ENCODE results near the gene VWC2L. TPM values are rescaled to one million over a fixed set of nuclear protein-coding genes. Genes with fewer than 3 reads are reported as not detected.

The VWC2L gene
- total and polyA plus RNA-seq, 2 donors (not counting 3 experiments of a cell fraction or from before 2014, with no cell fraction given), result not detected

DNA sequence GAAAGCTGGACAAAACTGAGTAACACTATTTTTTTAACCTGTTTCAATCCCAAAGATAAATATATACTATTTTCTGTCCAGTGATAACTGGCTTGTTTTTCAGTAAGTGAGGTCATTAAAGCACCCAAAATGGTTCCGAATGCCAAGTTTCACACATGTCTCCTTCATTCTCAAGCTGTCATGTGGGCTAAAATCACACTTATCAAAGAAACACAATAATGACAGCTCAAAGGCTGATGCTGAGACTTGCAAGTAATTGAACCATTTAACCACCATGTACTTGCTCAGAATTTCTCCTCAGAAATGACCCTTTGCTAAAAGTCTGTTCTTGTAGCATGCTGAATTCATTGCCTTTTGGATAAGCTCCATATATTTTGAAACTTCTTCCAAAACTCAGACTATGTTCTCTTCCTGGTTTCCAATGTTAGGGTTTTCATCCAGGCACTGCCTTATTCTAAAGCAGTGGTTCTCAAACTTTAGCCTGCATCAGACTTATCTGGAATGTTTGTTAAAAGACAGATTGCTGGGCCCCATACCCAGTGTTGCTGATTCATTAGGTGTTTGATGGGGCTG, 149.8 kb downstream of the VWC2L start:
- no peak overlapping the region for H3K27ac ChIP-seq (ENCODE audit: insufficient read depth, low read depth, low read length)
- no peaks in the 10 kb centered on the region for H3K9me3 ChIP-seq (replicated peaks; ENCODE audit: control insufficient read depth, insufficient read depth, low read length)
- no peak overlapping the region for H3K4me2 ChIP-seq (ENCODE audit: insufficient read depth, low read length)
- H3K27me3 ChIP-seq (ENCODE audit: control insufficient read depth in 2 of 2, insufficient read depth in 2 of 2, low read length in 2 of 2), result no peaks in the 10 kb centered on the region
- TF ChIP-seq, protein P1, sequence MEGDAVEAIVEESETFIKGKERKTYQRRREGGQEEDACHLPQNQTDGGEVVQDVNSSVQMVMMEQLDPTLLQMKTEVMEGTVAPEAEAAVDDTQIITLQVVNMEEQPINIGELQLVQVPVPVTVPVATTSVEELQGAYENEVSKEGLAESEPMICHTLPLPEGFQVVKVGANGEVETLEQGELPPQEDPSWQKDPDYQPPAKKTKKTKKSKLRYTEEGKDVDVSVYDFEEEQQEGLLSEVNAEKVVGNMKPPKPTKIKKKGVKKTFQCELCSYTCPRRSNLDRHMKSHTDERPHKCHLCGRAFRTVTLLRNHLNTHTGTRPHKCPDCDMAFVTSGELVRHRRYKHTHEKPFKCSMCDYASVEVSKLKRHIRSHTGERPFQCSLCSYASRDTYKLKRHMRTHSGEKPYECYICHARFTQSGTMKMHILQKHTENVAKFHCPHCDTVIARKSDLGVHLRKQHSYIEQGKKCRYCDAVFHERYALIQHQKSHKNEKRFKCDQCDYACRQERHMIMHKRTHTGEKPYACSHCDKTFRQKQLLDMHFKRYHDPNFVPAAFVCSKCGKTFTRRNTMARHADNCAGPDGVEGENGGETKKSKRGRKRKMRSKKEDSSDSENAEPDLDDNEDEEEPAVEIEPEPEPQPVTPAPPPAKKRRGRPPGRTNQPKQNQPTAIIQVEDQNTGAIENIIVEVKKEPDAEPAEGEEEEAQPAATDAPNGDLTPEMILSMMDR (IDR thresholded peaks at IDR 0.05; ENCODE audit: extremely low read depth in 1 of 2, insufficient read depth in 1 of 2, low read depth in 1 of 2, low read length in 2 of 2), result no peak
- TF ChIP-seq FOS (IDR thresholded peaks at IDR 0.05; ENCODE audit: borderline replicate concordance, insufficient read depth, low read length) (no peak), GATA2 (IDR thresholded peaks at IDR 0.05; ENCODE audit: insufficient read depth, insufficient read length, low read depth, low read length) (no peak), EZH2 (IDR thresholded peaks at IDR 0.05; ENCODE audit: borderline replicate concordance, low read depth, low read length, severe bottlenecking) (no peak), MYC (IDR thresholded peaks at IDR 0.05; ENCODE audit: low read depth, low read length) (no peak), POLR2AphosphoS5 (IDR thresholded peaks at IDR 0.05; ENCODE audit: insufficient read depth, low read depth, low read length) (no peak), JUN (IDR thresholded peaks at IDR 0.05; ENCODE audit: borderline replicate concordance, insufficient read depth, insufficient read length, low read depth) (no peak), POLR2A (IDR thresholded peaks at IDR 0.05; ENCODE audit: low read depth, low read length) (no peak)
- TF ChIP-seq, protein P2, sequence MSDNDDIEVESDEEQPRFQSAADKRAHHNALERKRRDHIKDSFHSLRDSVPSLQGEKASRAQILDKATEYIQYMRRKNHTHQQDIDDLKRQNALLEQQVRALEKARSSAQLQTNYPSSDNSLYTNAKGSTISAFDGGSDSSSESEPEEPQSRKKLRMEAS (IDR thresholded peaks at IDR 0.05; ENCODE audit: insufficient read depth, insufficient read length), result no peak
- ChIA-PET POLR2A (no interaction called here), CTCF (no interaction called here)
- DNase-seq (ENCODE audit: low read depth, low spot score) (no peak), FAIRE-seq (no peak)
- dilution Hi-C loops (cut with MboI; ENCODE audit: extremely low pct_ligation_motif_present, low sequenced_read_pairs), result no loop called here
- H3K4me3 ChIP-seq (replicated peaks in 1 of 3; ENCODE audit: insufficient read depth in 1 of 3, low read depth in 1 of 3, low read length in 3 of 3), result no peak overlapping the region
- H3K36me3 ChIP-seq (ENCODE audit: control insufficient read depth in 2 of 2, extremely low read depth in 1 of 2, insufficient read depth in 2 of 2, low read length in 2 of 2), result no peaks in the 10 kb centered on the region
- no TSS peak for BruUV-seq (replicated peaks)
- H4K20me1 ChIP-seq (replicated peaks; ENCODE audit: control insufficient read depth, extremely low read depth, insufficient read depth, low read length), result no peaks in the 10 kb centered on the region
- intact Hi-C loops (cut with micrococcal nuclease), result no loop called here
- no peaks in the 10 kb centered on the region for H3K9me1 ChIP-seq (replicated peaks; ENCODE audit: control insufficient read depth, extremely low read depth, insufficient read depth, low read length)
- H3K9ac ChIP-seq (replicated peaks; ENCODE audit: extremely low read depth, insufficient read depth, low read length), result no peak overlapping the region
- no peaks in the 10 kb centered on the region for H3K79me2 ChIP-seq (ENCODE audit: control insufficient read depth, insufficient read depth, low read length)
- H2AFZ ChIP-seq (ENCODE audit: low read depth, low read length), result no peak overlapping the region
- no peaks in the 10 kb centered on the region for H3K4me1 ChIP-seq (ENCODE audit: control insufficient read depth, extremely low read depth, insufficient read depth, low read length)
